Measurements from ENCODE around the gene SLC24A3.

- TF ChIP-seq CTCF (IDR thresholded peaks at IDR 0.05; ENCODE audit: low read depth, low read length, poor library complexity, severe bottlenecking) (no peak), EZH2phosphoT487 (IDR thresholded peaks at IDR 0.05; ENCODE audit: borderline replicate concordance, low read length) (no peak)
Observed at GRCh38 chr20:19495905-19496703, 283.7 kb downstream of the SLC24A3 start.

Data from DOHH2 (cell line).